Measurements from ENCODE around the gene RSPO4.

The RSPO4 gene

GRCh38 chr20:940926-941325, 61.2 kb downstream of the RSPO4 start:
- DNase-seq = no peak

GRCh38 chr20:939606-940005, 62.5 kb downstream of the RSPO4 start:
- DNase-seq = no peak

DNA sequence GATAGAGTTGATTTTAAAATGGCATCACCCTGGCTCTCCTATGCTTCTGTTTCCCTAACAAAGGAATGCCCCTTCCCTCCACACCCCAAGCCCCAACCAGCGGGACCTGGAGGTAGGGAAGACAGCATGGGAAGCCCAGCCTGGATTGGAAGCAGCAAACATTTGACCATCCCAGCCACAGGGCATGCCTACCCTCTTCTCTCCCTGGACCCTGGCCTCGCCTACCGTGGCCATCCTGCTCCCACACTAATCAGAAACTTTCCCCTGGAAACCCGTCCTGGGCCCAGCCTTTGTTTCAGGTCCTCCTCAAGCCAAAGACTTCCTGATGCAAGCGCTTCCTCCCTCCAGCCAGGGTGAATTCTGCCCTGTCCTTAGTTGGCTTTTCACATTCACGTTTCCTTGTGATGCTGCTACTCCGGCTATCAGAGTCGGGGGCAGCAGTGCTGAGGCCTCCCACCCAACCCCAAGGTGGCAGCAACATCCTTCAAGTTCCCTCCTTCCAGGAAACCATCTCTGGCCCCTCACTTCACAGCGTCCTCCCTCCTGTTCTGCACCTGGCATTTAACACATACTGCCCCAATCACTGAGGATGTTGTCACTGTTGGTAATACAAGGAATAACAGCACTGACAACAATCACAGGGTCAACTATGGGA, 67.8 kb downstream of the RSPO4 start:
- DNase-seq = no peak

GRCh38 chr20:933029-933428, 69.1 kb downstream of the RSPO4 start:
- no peak for DNase-seq

DNA sequence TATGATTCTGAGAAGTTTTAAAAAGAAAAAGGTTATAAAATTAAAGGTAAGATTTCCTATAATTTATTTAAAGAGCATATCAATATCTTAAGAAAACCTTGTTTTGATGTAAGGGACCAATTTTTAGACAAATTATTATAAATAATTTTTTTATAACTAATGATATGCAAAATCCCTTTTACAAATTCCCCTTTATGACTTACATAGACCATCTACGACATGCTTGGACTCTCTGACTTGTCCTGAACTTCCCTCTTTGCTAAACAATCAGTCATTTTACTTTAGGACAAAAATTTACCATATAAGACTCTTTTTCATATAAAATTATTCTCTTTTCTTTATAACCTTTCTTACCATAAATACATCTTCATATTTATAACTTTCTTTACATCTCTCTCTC, 70.7 kb downstream of the RSPO4 start:
- no peak for DNase-seq

DNA sequence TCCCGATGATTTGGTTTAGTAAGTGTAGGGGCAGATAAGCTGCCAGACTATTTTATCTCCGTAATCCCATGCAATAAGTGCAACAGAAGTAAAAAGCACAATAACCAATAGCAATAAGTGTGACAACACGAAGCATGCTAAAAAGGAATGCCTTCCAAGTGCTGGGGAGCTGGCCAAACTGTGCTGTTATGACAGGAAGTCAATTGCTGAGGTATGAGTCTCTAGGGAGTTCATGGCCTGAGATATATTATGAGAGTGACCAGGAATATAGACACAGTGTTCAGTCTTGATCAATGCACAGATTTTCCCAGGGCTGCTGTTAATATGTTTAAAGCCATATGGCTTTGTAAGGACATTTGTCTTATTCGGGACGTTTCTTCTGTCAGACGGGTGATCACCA, 75.4 kb downstream of the RSPO4 start:
- DNase-seq = no peak

GRCh38 chr20:925516-925915, 76.6 kb downstream of the RSPO4 start:
- no peak for DNase-seq

DNA sequence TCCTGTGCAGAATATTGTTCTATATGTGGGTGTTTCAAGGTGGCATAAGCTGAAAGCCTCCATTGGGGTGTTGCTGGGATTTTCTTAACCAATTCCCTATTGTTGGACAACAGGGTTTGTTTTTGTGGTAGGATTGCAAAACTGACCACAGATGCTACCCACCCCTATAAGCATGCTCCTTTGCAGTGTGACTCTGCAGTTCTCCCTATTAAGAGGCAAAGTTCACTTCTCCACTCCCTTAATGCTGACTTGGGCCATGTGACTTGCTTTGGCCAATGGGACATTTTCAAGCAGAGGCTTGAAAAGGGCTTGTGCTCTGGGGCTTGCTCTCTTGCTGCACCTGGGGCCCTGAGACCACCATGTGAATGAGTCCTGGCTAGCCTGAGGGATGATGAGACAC, 77.5 kb downstream of the RSPO4 start:
- no peak for DNase-seq

- DNase-seq = no peak
Observed at GRCh38 chr20:922781-923180, 79.3 kb downstream of the RSPO4 start.

- DNase-seq = no peak
Observed at GRCh38 chr20:921068-921467, 81.0 kb downstream of the RSPO4 start.

GRCh38 chr20:920311-920710, 81.8 kb downstream of the RSPO4 start:
- no peak for DNase-seq

DNA sequence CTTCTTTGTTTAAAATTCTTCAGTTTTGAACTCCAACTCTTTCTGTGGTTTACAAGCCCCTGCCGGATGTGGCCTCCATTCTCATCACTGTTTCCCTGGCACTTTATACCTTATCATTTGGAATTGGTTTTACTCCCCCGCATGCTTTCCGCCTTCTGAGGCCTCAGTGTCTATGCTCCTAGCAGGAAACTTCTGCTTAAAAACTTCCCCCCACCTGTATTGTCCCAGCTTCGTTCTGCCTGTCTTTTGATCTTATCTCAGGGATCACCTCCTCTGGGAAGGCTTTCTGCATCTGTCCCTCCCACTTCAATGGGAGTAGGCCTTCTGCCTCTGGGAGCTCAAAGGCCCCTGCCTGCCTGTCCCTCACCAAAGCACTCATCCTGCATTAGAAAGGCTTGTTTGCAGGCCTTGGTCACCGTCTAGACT, 82.6 kb downstream of the RSPO4 start:
- DNase-seq = no peak

GRCh38 chr20:917416-917815, 84.7 kb downstream of the RSPO4 start:
- DNase-seq = no peak

DNA sequence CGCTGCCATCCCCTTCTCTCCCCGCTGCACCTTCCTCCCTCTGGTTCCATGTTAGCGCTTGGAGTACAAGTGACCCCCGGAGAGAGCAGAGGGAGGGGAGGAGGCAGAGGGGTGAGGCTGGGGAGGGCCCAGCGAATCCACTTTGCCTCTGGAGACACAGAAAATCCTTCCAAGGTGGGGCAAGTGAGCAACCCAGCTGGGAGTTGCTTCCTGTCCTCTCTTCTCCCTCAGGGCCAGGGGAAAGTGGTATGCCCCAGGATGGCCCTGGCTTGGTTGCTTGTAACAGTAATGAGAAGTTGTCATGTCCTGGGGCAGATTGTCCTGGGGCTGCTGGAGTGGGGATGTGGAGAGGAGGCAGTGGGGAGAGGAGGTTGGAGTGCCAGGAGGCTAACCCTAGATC, 85.3 kb downstream of the RSPO4 start:
- DNase-seq = no peak

DNA sequence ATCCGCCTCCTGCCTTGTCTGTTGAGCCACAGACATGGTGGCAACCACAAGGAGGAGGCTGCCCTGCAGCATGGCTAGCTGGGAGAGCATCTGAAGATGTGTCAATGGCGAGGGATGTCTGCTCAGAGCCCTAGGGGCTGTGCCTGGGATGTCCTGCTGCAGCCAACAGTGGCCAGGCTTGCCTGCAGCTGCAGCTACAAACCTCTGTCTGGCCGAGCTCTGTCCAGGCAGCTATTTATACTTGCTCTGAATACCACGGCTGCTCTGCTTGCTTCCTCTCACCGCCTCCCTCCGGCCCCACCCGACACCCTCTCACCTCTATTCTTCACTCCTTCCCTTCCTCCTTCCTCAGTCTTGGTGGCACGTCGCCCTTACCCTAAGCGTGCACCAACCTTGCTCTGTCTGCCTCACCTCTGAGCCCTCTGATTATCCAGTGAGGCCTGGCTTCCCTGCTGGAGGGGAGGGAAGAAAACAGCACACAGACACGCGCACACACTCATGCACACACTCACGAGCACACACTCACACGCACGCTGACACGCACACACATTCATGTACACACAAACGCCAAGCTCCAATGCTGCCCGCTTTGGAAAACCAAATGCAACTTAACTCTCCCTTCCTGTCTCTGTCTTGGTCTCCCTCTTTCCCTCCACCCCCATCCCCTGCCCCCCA, 85.8 kb downstream of the RSPO4 start, which contains the start of gene ANGPT4:
Gene ANGPT4 (minus strand): TSS at position 210 of the 675 bp plus-strand sequence. CDS start 120 bp downstream, at position 90.
- no peak for DNase-seq

- no peak for DNase-seq
Observed at GRCh38 chr20:914727-915498, 87.2 kb downstream of the RSPO4 start.

GRCh38 chr20:913306-913849, 88.7 kb downstream of the RSPO4 start:
- DNase-seq = no peak

DNA sequence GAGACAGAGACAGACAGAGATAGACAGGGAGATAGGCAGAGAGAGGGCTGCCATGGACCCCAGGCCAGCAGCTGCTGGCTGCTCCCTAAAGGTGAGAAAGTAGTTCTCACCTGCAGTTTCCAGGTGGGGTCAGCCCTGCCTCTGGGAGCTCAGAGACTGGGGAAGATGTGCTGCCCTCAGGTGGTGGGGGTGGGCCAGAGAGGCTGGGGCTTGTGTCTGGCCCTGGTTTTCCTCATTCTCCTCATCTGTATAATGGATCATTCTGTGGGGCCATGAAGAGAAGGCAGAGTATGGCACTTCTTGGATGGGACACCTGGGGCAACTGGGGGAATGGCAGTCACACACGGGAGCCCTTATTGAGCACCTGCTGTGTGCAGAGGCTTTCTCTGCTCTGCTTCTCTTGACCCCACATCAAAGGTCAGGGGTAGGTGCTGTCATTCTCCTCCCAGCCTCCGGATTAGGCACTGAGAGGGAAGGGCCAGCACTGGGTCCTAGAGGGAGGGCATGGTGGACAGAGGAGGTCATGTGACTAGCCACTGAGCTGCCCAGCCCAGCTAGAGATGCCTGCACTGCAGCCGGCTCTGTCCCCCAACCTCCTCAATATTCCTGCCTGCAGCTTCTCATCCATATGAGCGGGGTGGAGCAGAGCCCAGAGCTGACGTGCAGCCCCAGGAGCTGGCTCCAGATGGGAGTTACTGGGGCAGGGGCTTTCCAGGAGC, 90.1 kb downstream of the RSPO4 start:
- no peak for DNase-seq

DNA sequence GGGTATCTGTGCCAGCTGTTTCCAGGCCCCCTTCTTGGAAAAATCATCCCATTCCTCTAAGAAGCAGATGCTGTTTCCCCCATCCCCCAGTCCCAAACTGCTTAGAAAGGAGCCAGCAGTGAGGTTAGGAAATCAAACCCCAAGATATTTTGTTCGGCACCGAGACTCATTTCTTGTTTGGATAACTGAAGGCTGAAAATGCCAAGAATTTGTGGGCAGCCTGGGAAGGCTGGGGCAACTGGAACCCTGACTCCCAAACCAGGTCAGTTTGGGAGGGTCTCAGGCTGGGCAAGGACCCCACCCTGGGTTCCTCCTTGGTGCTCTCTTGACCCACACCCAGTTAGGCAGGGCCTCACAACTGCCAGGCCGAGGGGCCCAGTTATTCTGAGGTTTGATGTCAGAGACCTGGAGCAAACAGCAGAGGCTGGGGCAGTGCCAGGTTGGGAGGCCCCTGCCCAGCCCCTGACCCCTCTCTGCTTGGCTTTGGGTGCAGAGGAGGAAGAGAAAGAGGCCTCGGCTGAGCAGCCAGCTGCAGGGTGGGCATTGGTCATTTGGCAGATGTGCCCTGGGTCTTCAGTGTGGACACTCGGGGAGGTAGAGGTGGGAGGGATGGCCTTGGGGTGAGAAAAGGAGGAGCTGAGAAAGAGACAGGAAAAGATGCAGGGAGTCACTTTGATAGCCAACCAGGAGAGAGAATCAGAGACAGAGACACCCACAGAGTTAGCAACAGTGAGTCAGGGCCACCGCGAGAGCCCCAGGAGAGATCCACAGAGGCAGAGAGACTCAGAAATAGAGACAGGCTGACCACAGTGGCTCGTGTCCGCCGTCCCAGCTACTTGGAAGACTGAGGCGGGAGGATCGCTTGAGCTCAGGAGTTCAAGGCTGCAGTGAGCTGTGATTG, 91.0 kb downstream of the RSPO4 start:
- peak; percentile 22 for DNase-seq

DNA sequence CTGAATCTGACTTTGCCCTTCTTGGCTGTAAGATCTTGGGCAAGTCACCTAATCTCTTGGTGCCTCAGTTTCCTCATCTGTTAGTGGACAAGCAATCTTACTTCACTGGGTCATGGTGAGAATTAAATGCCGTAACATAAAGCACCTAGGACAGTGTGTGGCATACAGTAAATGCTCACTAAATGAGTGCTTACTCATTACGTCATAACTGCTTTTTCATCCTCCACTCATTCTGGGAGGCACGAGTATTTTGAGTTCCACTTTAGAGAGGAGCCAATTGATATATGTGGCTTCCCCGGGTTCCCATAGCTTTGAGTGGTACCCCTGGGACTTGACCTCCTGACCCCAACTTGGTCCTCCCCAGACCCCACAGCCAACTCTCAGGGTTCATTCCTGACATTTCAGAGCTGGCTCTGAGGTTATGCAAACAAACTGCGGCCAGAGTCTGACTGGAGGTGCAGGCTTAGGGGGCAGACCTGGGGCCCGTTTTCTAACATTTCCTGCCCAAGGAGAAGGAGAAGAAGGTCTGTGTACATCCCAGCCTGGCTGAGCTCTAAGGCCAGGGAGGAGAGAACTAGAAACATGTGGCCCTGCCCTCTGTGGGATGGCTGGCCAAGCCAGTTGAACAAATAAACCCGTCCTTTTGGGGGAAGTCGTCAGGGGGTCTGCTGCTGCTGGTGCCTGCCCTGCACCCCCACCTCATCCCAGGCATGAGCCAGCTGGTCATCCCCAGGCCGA, 91.8 kb downstream of the RSPO4 start:
- peak; percentile 1 for DNase-seq

GRCh38 chr20:909641-910040, 92.5 kb downstream of the RSPO4 start:
- no peak for DNase-seq

Data from fibroblast of skin of right quadriceps (primary cell).